Spinal cord (tissue), 10 donors: ENCODE results near the gene LMNB1. TPM values are rescaled to one million over a fixed set of nuclear protein-coding genes. Genes with fewer than 3 reads are reported as not detected.
"Not testable (repeated sequence)": the region's sequence is repeated elsewhere in the genome, so short reads cannot be mapped to it uniquely, and the experiment has no call there.

ENCODE experiments used
- DNase-seq, 6 donors: peaks; one replicate each; pipeline versions ENCODE4 v3.0.0 to v3.0.0-alpha.2; 2013 to 2015; ENCODE audit warnings: low spot score in 6 of 6, low read depth in 4 of 6
- H3K27ac ChIP-seq: one replicate; pipeline ENCODE4 v1.5.1; 2013; ENCODE audit warnings: low read depth, low read length, control low read depth
- H3K27me3 ChIP-seq: one replicate; pipeline ENCODE4 v1.6.1; 2013; ENCODE audit warnings: low read length; ENCODE audit not compliant: control insufficient read depth, insufficient read depth
- H3K36me3 ChIP-seq: one replicate; pipeline ENCODE4 v1.6.1; 2013; ENCODE audit warnings: low read length; ENCODE audit not compliant: control insufficient read depth, insufficient read depth
- H3K4me1 ChIP-seq: one replicate; pipeline ENCODE4 v1.6.1; 2013; ENCODE audit warnings: low read length; ENCODE audit not compliant: control insufficient read depth, insufficient read depth
- H3K4me3 ChIP-seq: one replicate; pipeline ENCODE4 v1.5.1; 2013; ENCODE audit warnings: low read depth, low read length, control low read depth
- H3K9me3 ChIP-seq: one replicate; pipeline ENCODE4 v1.6.1; 2013; ENCODE audit warnings: low read length; ENCODE audit not compliant: control insufficient read depth, insufficient read depth
- WGBS: methylation state at CpG from one replicate; pipeline ENCODE4 v1.1.5; 2013; ENCODE audit warnings: missing lambda C conversion rate; ENCODE audit not compliant: insufficient coverage; 5-methylcytosine and 5-hydroxymethylcytosine counted together
- polyA plus RNA-seq, 2 donors: library from polyadenylated mRNA; unstranded; fragments of 120-200 nt; gene quantifications; one replicate each; pipeline ENCODE4 v1.2.1, GENCODE V29; 2013; ENCODE audit not compliant: insufficient read length in 2 of 2
- total RNA-seq, 2 donors: library from RNA; depleted of rRNA in 1 of 2; stranded (reverse); fragments of 120-200 nt in 1 of 2; fragments of >200 nt in 1 of 2; gene quantifications; one replicate each; pipeline versions ENCODE4 v1.2.3 to v1.2.4, GENCODE V29; 2013 to 2014
- donor health status: healthy.

LMNB1 gene
- total and polyA plus RNA-seq, 4 donors: 38.6 to 63.6 (median 46.9) TPM

DNA sequence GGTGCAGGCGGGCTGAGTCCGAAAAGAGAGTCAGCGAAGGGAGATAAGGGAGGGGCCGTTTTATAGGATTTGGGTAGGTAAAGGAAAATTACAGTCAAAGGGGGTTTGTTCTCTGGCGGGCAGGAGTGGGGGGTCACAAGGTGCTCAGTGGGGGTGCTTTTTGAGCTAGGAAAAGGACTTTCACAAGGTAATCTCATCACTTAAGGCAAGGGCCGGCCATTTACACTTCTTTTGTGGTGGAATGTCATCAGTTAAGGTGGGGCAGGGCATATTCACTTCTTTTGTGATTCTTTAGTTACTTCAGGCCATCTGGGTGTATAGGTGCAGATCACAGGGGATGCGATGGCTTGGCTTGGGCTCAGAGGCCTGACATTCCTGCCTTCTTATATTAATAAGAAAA lies 62.5 kb downstream of the LMNB1 start:
- H3K27me3 ChIP-seq, H3K4me3 ChIP-seq, H3K9me3 ChIP-seq, H3K36me3 ChIP-seq, H3K27ac ChIP-seq, H3K4me1 ChIP-seq, DNase-seq: not testable (repeated sequence)
- WGBS: 100% methylated on average over 2 of the region's 7 CpGs

DNA sequence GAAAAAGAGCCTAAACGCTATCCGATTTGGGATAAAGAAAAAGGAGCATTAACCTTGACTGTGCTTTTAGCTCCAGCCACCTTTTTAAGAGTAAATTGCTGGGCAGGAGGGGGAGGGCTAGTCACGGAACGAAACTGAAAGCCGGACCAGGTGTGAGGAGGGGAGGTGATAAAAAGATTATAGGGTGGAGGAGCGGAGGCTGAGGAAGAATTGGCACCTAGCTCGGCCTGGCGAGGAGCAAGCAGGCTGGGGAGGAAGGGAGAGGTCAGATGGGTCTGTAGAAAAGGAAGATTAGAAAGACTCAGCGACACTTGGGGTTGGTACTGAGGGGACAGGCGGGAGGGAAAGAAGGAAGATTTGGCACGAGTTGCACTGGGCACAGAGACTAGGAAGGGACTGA lies 66.4 kb downstream of the LMNB1 start:
- H3K9me3 ChIP-seq, H3K27me3 ChIP-seq, H3K4me1 ChIP-seq, H3K27ac ChIP-seq, DNase-seq, H3K4me3 ChIP-seq, H3K36me3 ChIP-seq: not testable (repeated sequence)
- 74% methylated on average over 5 of the region's 11 CpGs for WGBS

- H3K36me3 ChIP-seq, H3K27me3 ChIP-seq, H3K27ac ChIP-seq, H3K4me3 ChIP-seq, H3K9me3 ChIP-seq, H3K4me1 ChIP-seq: not testable (repeated sequence)
- DNase-seq: peak in 2 of 6 donors; percentile 17 to 22
- 36% methylated on average over 5 of the region's 14 CpGs for WGBS
These were observed 68.6 kb downstream of the LMNB1 start for GRCh38 chr5:126845470-126846070.

DNA sequence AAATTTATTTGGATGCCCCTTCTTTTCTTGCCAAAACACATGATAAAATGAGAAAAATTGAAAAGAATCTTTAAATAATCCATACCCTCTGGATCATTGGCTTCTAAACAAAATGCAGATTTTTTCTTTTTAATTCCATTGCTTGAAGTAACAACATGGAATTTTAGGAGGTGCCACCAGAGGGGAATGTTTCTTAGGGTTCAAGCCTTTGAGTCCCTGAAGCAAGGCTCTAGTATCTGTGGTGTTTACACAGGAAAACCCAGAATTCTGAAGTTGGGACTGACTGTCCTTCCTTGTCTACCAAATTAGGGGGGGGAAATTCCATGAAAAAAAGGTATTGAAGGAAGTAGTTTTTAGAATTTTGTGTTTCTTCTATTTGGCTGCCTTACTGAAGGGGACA lies 69.4 kb downstream of the LMNB1 start:
- Histone ChIP-seq H3K36me3 (no peaks in the 10 kb centered on the region), H3K9me3 (no peaks in the 10 kb centered on the region), H3K4me3 (no peak overlapping the region), H3K4me1 (peaks cover 12% of the 10 kb centered on the region), H3K27ac (peak overlapping the region; percentile 15), H3K27me3 (no peaks in the 10 kb centered on the region)
- peak in 2 of 6 donors; percentile 67 to 68 for DNase-seq

GRCh38 chr5:126846744-126847455 lies 70.0 kb downstream of the LMNB1 start:
- H3K4me3 ChIP-seq: no peak overlapping the region
- no peaks in the 10 kb centered on the region for H3K27me3 ChIP-seq
- H3K4me1 ChIP-seq: peaks cover 17% of the 10 kb centered on the region
- DNase-seq: peak in 2 of 6 donors; percentile 30 to 77
- H3K27ac ChIP-seq: peak overlapping the region; percentile 15
- H3K36me3 ChIP-seq: no peaks in the 10 kb centered on the region
- no peaks in the 10 kb centered on the region for H3K9me3 ChIP-seq
- WGBS: 31% methylated on average over 1 of the region's 5 CpGs

DNA sequence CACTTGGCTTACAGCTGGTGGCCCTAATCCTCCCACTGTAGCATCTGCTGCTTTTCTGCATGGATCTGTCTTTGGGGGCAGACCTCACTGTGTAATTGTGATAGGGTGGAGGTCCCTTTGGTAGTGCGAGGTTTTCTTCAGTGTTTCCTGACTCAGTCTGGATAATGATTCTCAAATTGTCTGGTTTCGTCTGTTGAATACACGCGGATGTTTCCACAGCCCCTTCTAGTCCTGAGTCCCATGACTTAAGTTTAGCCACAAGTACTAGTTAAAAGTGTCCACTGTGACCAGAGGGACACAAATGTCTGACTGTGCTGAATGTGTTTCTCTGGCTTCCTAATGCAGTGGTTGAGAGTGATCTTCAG lies 70.5 kb downstream of the LMNB1 start:
- Histone ChIP-seq H3K36me3 (no peaks in the 10 kb centered on the region), H3K4me3 (no peak overlapping the region), H3K27ac (no peak overlapping the region), H3K4me1 (peaks cover 19% of the 10 kb centered on the region), H3K9me3 (no peaks in the 10 kb centered on the region), H3K27me3 (no peaks in the 10 kb centered on the region)
- WGBS: no CpG with 5 or more reads among the region's 4 CpGs
- DNase-seq: no peak

- 31% methylated on average over 1 of the region's 3 CpGs for WGBS
- peak in 1 of 6 donors; percentile 28 for DNase-seq
- Histone ChIP-seq H3K27ac (no peak overlapping the region), H3K27me3 (no peaks in the 10 kb centered on the region), H3K4me1 (peaks cover 23% of the 10 kb centered on the region), H3K9me3 (no peaks in the 10 kb centered on the region), H3K36me3 (no peaks in the 10 kb centered on the region), H3K4me3 (no peak overlapping the region)
These were observed 70.9 kb downstream of the LMNB1 start for GRCh38 chr5:126847826-126848251.

DNA sequence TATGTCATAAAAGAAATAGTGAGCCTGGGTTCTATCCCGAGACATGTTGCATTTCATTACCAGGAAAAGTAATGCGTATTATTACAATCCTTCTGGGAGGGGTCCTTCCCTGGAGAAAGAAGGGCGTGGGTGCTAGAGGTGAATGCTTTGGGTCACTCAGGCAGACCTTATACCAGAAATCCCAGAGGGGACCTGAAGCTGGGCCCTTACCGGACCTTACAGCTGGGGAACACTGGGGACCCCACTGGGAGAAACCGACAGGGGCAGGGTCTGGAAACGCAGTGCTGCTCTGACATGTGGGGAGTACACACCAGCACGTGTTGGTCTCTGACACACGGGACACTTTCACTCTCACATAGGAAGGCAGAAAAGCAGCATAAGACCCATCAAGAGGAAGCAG lies 71.3 kb downstream of the LMNB1 start:
- peaks cover 27% of the 10 kb centered on the region for H3K4me1 ChIP-seq
- no peaks in the 10 kb centered on the region for H3K27me3 ChIP-seq
- no peak for DNase-seq
- 43% methylated on average over 3 of the region's 8 CpGs for WGBS
- H3K36me3 ChIP-seq: no peaks in the 10 kb centered on the region
- no peaks in the 10 kb centered on the region for H3K9me3 ChIP-seq
- no peak overlapping the region for H3K4me3 ChIP-seq
- no peak overlapping the region for H3K27ac ChIP-seq

GRCh38 chr5:126849101-126849678 lies 72.3 kb downstream of the LMNB1 start:
- no peaks in the 10 kb centered on the region for H3K9me3 ChIP-seq
- H3K4me1 ChIP-seq: peaks cover 27% of the 10 kb centered on the region
- no peaks in the 10 kb centered on the region for H3K36me3 ChIP-seq
- no peak overlapping the region for H3K4me3 ChIP-seq
- WGBS: no CpG with 5 or more reads among the region's 3 CpGs
- H3K27me3 ChIP-seq: no peaks in the 10 kb centered on the region
- no peak for DNase-seq
- no peak overlapping the region for H3K27ac ChIP-seq

- Histone ChIP-seq H3K36me3 (no peaks in the 10 kb centered on the region), H3K27me3 (no peaks in the 10 kb centered on the region), H3K4me1 (peaks cover 31% of the 10 kb centered on the region), H3K27ac (peak overlapping the region; percentile 47), H3K9me3 (no peaks in the 10 kb centered on the region), H3K4me3 (no peak overlapping the region)
- DNase-seq: peak in 2 of 6 donors; percentile 55 to 70
- WGBS: 46% methylated on average over 10 of the region's 14 CpGs
These were observed 74.6 kb downstream of the LMNB1 start for GRCh38 chr5:126851501-126852011.
